ENCODE data around the gene DLGAP4. TPM values are rescaled to one million over a fixed set of nuclear protein-coding genes. Genes with fewer than 3 reads are reported as not detected.

The DLGAP4 gene
- total RNA-seq, 1 donor from 2014 or later, result 99.1 TPM

- H3K9me3 Mint-ChIP-seq, result no peaks in the 10 kb centered on the region
- no peak for TF ChIP-seq CTCF (IDR thresholded peaks at IDR 0.05; ENCODE audit: unreplicated experiment)
- H3K36me3 Mint-ChIP-seq, result no peaks in the 10 kb centered on the region
- H3K4me1 Mint-ChIP-seq, result no peaks in the 10 kb centered on the region
- H3K27ac Mint-ChIP-seq, result no peak overlapping the region
- no peak overlapping the region for H3K4me3 Mint-ChIP-seq
- peaks cover 45% of the 10 kb centered on the region for H3K27me3 Mint-ChIP-seq (ENCODE audit: low read depth)
- no peak for DNase-seq (ENCODE audit: low spot score in 2 of 2, unreplicated experiment in 2 of 2)
Measured at GRCh38 chr20:36366623-36367369, 60.7 kb downstream of the DLGAP4 start.

GRCh38 chr20:36367370-36367745 is 61.2 kb downstream of the DLGAP4 start:
- Mint-ChIP-seq H3K4me1 (no peaks in the 10 kb centered on the region), H3K27me3 (ENCODE audit: low read depth) (peaks cover 42% of the 10 kb centered on the region), H3K36me3 (no peaks in the 10 kb centered on the region), H3K9me3 (no peaks in the 10 kb centered on the region), H3K27ac (no peak overlapping the region), H3K4me3 (no peak overlapping the region)
- no peak for TF ChIP-seq CTCF (IDR thresholded peaks at IDR 0.05; ENCODE audit: unreplicated experiment)
- no peak for DNase-seq (ENCODE audit: low spot score in 2 of 2, unreplicated experiment in 2 of 2)

- Mint-ChIP-seq H3K36me3 (no peaks in the 10 kb centered on the region), H3K4me3 (no peak overlapping the region), H3K27ac (no peak overlapping the region), H3K27me3 (ENCODE audit: low read depth) (peaks cover 36% of the 10 kb centered on the region), H3K9me3 (no peaks in the 10 kb centered on the region), H3K4me1 (no peaks in the 10 kb centered on the region)
- DNase-seq (ENCODE audit: low spot score in 2 of 2, unreplicated experiment in 2 of 2), result no peak
- TF ChIP-seq CTCF (IDR thresholded peaks at IDR 0.05; ENCODE audit: unreplicated experiment), result no peak
Measured at GRCh38 chr20:36367907-36368799, 62.0 kb downstream of the DLGAP4 start.

- no peak for TF ChIP-seq CTCF (IDR thresholded peaks at IDR 0.05; ENCODE audit: unreplicated experiment)
- Mint-ChIP-seq H3K4me3 (no peak overlapping the region), H3K27me3 (ENCODE audit: low read depth) (peaks cover 31% of the 10 kb centered on the region), H3K36me3 (no peaks in the 10 kb centered on the region), H3K9me3 (no peaks in the 10 kb centered on the region), H3K27ac (no peak overlapping the region), H3K4me1 (no peaks in the 10 kb centered on the region)
- DNase-seq (ENCODE audit: low spot score in 2 of 2, unreplicated experiment in 2 of 2), result no peak
Measured at GRCh38 chr20:36368869-36369268, 62.7 kb downstream of the DLGAP4 start.

- no peaks in the 10 kb centered on the region for H3K36me3 Mint-ChIP-seq
- no peaks in the 10 kb centered on the region for H3K9me3 Mint-ChIP-seq
- DNase-seq (ENCODE audit: low spot score in 2 of 2, unreplicated experiment in 2 of 2), result no peak
- no peak overlapping the region for H3K27ac Mint-ChIP-seq
- TF ChIP-seq CTCF (IDR thresholded peaks at IDR 0.05; ENCODE audit: unreplicated experiment), result no peak
- H3K4me1 Mint-ChIP-seq, result no peaks in the 10 kb centered on the region
- H3K27me3 Mint-ChIP-seq (ENCODE audit: low read depth), result peaks cover 29% of the 10 kb centered on the region
- H3K4me3 Mint-ChIP-seq, result no peak overlapping the region
Measured at GRCh38 chr20:36369739-36370138, 63.6 kb downstream of the DLGAP4 start.

Data from mesothelial cell of epicardium (in vitro differentiated cells).